GM19438 (cell line): ENCODE data around the gene FCRL6.

Experiments
- ATAC-seq: cut with Tn5 transposase; IDR thresholded peaks from one replicate; pipeline ENCODE4 v1.9.1; 2021; ENCODE audit warnings: low read depth; ENCODE audit not compliant: unreplicated experiment

FCRL6 gene

DNA sequence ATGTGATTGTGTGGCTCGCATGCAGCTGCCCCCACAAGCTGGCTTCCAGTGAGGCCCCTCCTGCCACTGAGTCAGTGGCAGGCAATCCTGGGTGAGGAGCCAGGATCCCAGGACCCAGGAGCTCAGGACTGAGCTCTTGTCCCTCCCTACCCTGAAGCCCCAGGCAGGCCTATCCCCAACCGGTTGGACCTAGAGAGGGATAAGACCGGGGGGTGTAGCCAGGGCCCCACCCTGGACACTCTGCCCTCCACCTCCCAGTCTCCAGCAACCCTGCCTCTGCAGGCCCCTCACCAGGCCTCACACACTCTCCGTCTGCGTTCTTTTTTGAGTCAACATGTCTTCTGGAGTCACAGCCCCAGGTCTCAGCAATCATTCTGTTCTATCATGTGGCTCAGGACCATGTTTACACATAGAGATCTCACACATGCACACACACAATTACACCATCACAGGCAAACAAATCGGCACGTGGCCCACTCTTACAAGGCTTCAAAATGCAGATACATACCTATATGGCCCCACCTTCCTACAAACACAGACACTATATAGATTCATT, 57.7 kb downstream of the FCRL6 start:
- ATAC-seq: no peak

DNA sequence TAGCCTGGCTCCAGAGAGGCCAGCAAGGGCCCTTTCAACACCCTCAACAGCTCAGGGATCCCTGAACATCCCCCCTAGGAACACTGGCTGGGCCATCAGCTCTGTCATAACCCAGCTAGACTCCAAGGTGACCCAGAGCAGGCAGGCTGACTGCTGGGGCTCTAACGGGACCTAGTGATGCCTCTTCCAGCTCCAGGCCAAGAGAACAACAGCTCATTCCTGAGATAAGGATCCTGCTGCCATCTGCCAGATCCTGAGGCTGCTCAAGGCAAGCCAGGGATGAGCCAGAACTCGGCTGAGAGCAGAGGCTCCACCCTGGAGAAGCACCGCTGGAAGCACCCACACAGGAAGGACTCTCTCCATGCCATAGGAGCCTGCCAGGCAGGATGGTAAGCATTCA, 58.3 kb downstream of the FCRL6 start:
- no peak for ATAC-seq

DNA sequence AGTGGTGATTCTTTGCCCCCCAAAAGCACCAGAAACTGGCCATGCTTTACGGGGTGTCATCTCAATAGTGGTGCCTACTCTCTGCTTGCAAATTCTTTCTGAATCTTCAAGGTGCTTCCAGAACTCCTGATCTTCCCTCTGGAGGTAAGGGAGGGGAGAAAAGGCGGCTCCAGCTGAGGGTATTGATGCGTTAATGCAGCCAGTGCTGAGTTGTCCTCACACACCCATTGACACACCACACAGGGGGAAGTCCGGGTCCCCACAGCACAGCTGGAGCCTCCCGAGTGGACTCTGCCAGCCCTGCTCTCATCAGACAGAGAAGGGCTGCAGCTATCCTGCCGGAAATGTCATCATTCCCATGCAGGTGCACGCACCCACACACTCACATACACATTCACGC, 59.1 kb downstream of the FCRL6 start:
- ATAC-seq: no peak

DNA sequence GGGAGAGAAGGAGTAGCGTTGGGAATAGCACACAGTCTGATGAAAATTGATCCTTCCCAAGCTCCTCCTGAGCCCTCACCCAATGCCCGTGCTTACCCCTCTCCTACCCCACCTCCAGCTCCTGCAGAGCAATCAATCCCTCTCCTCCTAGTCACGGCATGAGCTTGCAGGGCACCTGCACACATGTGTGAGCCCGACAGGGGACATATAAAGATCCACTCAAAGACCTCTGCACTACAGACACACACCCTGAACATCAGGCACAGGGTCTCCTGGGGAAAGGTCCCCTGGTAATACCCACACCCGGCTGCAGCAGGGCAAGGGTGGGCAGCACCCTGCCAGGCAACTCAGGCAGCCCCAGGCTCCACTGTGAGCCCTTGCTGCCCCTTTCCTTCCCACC, 59.9 kb downstream of the FCRL6 start:
- ATAC-seq: no peak

DNA sequence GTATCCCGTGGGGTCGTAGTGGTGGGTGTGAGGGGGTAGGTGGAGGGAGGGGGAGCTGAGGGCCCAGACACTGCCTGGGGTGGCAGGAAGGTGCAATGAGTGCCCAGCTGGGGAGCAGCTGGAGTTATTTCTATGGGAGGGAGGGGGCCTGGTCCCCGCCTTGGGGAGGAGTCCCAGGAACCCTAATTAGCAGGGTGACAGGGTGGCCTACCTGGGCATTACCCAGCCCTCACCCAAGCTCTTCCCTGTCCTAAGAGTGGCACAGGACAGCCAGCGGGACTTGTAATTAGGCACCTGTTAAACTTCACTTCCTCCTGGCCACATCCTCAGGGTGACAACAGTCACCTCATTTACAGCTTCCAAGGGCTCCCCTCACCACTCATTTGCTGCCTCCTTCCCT, 60.4 kb downstream of the FCRL6 start, which contains the start of gene VSIG8:
Gene VSIG8 (minus strand): TSS at position 101 of the 400 bp plus-strand sequence. CDS start 136 bp downstream, outside the sequence.
- no peak for ATAC-seq

DNA sequence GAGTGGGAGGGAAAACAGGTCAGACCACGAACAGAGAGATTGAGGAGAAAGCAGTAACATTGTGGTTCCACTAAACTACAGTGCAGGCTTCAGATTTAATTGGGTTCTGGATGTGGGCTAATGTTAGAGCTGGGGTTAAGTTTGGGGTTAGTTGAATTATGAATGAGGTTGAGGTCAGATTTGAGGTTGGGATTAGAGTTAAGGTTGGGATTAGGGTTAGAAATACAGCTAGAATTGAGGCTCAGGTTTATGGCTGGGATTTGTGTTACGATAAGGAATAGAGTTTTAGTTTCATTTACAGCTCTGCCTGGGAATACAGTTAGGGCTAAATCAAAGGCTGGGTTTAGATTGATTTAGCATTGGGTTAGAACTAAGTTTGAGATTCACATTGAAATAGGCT, 62.1 kb downstream of the FCRL6 start:
- ATAC-seq: no peak
